Right lobe of liver (tissue), 4 donors: ENCODE measurements around the gene FYN.

Experiments
- CTCF ChIP-seq, 4 donors: fragments of 200-600 bp in 3 of 4; fragments of 450-650 bp in 1 of 4; IDR thresholded peaks; one replicate each; pipeline versions ENCODE4 v1.5.1 to v1.8.0; 2016 to 2022; ENCODE audit warnings: antibody characterized with exemption in 4 of 4, mild to moderate bottlenecking in 2 of 4
- POLR2A ChIP-seq: fragments of 450-650 bp; IDR thresholded peaks from one replicate; pipeline ENCODE4 v1.6.1; 2017; ENCODE audit warnings: antibody characterized with exemption, mild to moderate bottlenecking
- donor health status: DM: no; HTN: no; CAD: no.
- donor health status: DM: no; HTN: no; CAD: no.
- donor health status: DM: no; HTN: yes; CAD: no.

DNA sequence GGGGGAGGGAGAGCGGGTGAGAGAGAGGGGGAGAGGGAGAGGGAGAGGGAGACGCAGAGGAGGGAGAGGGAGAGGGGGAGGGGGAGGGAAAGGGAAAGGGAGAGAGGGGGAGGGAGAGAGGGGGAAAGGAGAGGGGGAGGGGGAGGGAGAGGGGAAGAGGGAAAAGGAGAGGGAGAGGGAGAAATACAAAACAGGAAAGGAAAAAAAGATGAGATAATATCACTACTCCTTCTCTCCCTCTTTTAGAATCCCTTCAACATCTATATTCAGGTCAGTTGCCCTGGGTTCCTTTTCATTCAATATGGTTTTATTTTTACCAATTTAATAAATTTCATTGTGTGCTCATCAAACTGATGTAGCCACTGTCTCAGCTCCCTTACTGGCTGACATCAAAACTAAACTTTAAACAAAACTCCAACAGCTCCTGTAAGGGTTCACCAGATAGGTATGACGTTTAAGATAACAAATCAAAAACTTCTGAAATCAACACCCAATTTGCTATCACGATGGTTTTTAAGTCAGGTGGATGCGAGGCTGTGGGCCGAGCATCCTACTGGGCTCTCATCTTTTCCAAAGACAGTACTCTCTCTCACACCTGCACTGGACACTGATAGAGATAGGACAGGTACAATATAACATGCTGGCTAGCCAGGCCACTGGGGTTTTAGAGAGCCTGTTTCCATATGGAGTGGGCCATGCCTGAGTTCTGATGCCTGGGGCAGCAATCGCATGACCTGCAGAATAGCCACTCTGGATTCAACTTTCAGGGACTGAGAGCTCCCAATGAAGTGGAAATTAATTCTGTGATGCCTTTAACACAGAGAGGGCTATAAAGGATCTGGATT, 99.5 kb downstream of the FYN start:
- TF ChIP-seq CTCF (IDR thresholded peaks at IDR 0.05) (no peak), POLR2A (no peak)
